OCI-LY7 (cell line): ENCODE measurements around the gene SCARB1.

Experiments used
- CTCF ChIP-seq: fragments of 200-600 bp; sonication (generic); conservative IDR thresholded peaks from 2 replicates; pipeline ENCODE4 v1.5.1; 2014; ENCODE audit warnings: mild to moderate bottlenecking, antibody characterized with exemption, low read length, moderate library complexity, mixed read lengths
- EZH2phosphoT487 ChIP-seq: fragments of 200-600 bp; sonication (generic); IDR thresholded peaks from 2 replicates; pipeline ENCODE4 v1.6.1; 2018; ENCODE audit warnings: low read depth, borderline replicate concordance, mild to moderate bottlenecking, mixed run types, antibody characterized with exemption, low read length, moderate library complexity, mixed read lengths

- TF ChIP-seq CTCF (peak; percentile 99), EZH2phosphoT487 (no peak)
Observed at GRCh38 chr12:124767066-124767821, 96.4 kb downstream of the SCARB1 start.
